Prostate gland (tissue), 2 donors: ENCODE data around the gene DZIP1. TPM values are rescaled to one million over a fixed set of nuclear protein-coding genes. Genes with fewer than 3 reads are reported as not detected.
"Not testable (repeated sequence)": the region's sequence is repeated elsewhere in the genome, so short reads cannot be mapped to it uniquely, and the experiment has no call there.

Experiments
- DNase-seq: peaks from one replicate; pipeline ENCODE4 v3.0.0-alpha.2; 2019; ENCODE audit warnings: low spot score
- H3K27ac ChIP-seq, 2 donors: fragments of 200-600 bp; sonication (generic); 2 replicates each; pipeline ENCODE4 v1.5.1; 2017 to 2019
- H3K27me3 ChIP-seq: fragments of 200-600 bp; sonication (generic); replicated peaks from 2 replicates; pipeline ENCODE4 v1.5.1; 2019; ENCODE audit not compliant: insufficient read depth
- H3K36me3 ChIP-seq, 2 donors: fragments of 200-600 bp; sonication (generic); 1 replicate in 1 of 2; 2 replicates in 1 of 2; pipeline versions ENCODE4 v1.5.1 to v1.8.1; 2017 to 2019
- H3K4me1 ChIP-seq: fragments of 200-600 bp; sonication (generic); replicated peaks from 2 replicates; pipeline ENCODE4 v1.5.1; 2019
- H3K4me3 ChIP-seq, 2 donors: fragments of 200-600 bp; sonication (generic); 2 replicates each; pipeline ENCODE4 v1.5.1; 2017 to 2019
- H3K9me3 ChIP-seq: fragments of 200-600 bp; sonication (generic); 2 replicates; pipeline ENCODE4 v1.5.1; 2017
- CTCF ChIP-seq, 4 experiments: fragments of 200-600 bp in 2 of 4; fragments of 450-650 bp in 2 of 4; sonication (generic) in 2 of 4; IDR thresholded peaks; 1 replicate in 3 of 4; 2 replicates in 1 of 4; pipeline ENCODE4 v1.5.1; 2016 to 2019; ENCODE audit warnings: antibody characterized with exemption in 4 of 4, mild to moderate bottlenecking in 2 of 4, moderate library complexity in 2 of 4
- POLR2A ChIP-seq: fragments of 450-650 bp; IDR thresholded peaks from one replicate; pipeline ENCODE4 v1.6.1; 2016; ENCODE audit warnings: antibody characterized with exemption, mild to moderate bottlenecking
- POLR2AphosphoS5 ChIP-seq: sonication (generic); formaldehyde crosslinking; IDR thresholded peaks from one replicate; pipeline ENCODE4 v1.6.1; 2017; ENCODE audit warnings: antibody characterized with exemption
- WGBS: methylation state at CpG from one replicate; pipeline ENCODE4 v1.1.5; 2018; 5-methylcytosine and 5-hydroxymethylcytosine counted together
- intact Hi-C: fragments of 100-400 bp; cut with DNase I; formaldehyde crosslinking; loops from one replicate; pipeline ENCODE4 v1.14.2; 2022
- total RNA-seq, 2 donors: library from RNA; depleted of rRNA; stranded (reverse); fragments of >200 nt; gene quantifications; one replicate each; pipeline ENCODE4 v1.1.0, GENCODE V29; 2016

Gene DZIP1
- total RNA-seq, 2 donors from 2014 or later: 6.4 to 19.0 TPM

GRCh38 chr13:95678967-95679366, 34.5 kb upstream of the DZIP1 start:
- no peak overlapping the region for H3K4me3 ChIP-seq
- DNase-seq: no peak
- no peaks in the 10 kb centered on the region for H3K36me3 ChIP-seq
- no peaks in the 10 kb centered on the region for H3K9me3 ChIP-seq
- H3K4me1 ChIP-seq: no peaks in the 10 kb centered on the region
- H3K27ac ChIP-seq: no peak overlapping the region
- no peaks in the 10 kb centered on the region for H3K27me3 ChIP-seq
- WGBS: 74% methylated on average over 4 of the region's 4 CpGs
- no peak for TF ChIP-seq POLR2A
- intact Hi-C loops: no loop called here

- no peaks in the 10 kb centered on the region for H3K27me3 ChIP-seq
- no peaks in the 10 kb centered on the region for H3K9me3 ChIP-seq
- no peaks in the 10 kb centered on the region for H3K4me1 ChIP-seq
- H3K27ac ChIP-seq: peak overlapping the region; percentile 92 to 94
- no peaks in the 10 kb centered on the region for H3K36me3 ChIP-seq
- intact Hi-C loops: no loop called here
- WGBS: under 1% methylated on average over 30 of the region's 30 CpGs
- peak; percentile 8 for DNase-seq
- H3K4me3 ChIP-seq: peak overlapping the region; percentile 62 to 89
- TF ChIP-seq POLR2AphosphoS5: no peak
- no peak for TF ChIP-seq CTCF (IDR thresholded peaks at IDR 0.05)
- TF ChIP-seq POLR2A: no peak
Measured at GRCh38 chr13:95677564-95678266, 33.2 kb upstream of the DZIP1 start.

GRCh38 chr13:95676762-95677563, 32.5 kb upstream of the DZIP1 start, which contains the start of gene DNAJC3:
Gene DNAJC3 (plus strand): TSS chr13:95677139. CDS start chr13:95677256, 117 bp downstream.
- no peaks in the 10 kb centered on the region for H3K27me3 ChIP-seq
- peak within 1 kb of the TSS; percentile 62 to 89 for H3K4me3 ChIP-seq
- no peaks in the 10 kb centered on the region for H3K4me1 ChIP-seq
- TF ChIP-seq POLR2AphosphoS5 (peak; percentile 95), CTCF (IDR thresholded peaks at IDR 0.05) (no peak), POLR2A (peak; percentile 98)
- H3K27ac ChIP-seq: peak within 1 kb of the TSS; percentile 92 to 94
- 2% methylated on average over 86 of the region's 90 CpGs for WGBS
- H3K9me3 ChIP-seq: no peaks in the 10 kb centered on the region
- intact Hi-C loops: loop anchor here (1.0 kb wide), 1 partner anchor 33 kb away; the partner anchor contains the start of gene DZIP1
- DNase-seq: peak; percentile 99
- no peaks in the 10 kb centered on the region for H3K36me3 ChIP-seq

GRCh38 chr13:95676105-95676761, 31.7 kb upstream of the DZIP1 start:
- intact Hi-C loops: loop anchor here (1.0 kb wide), 1 partner anchor 32 kb away; the partner anchor contains the start of gene DZIP1
- Histone ChIP-seq H3K4me3 (peak overlapping the region; percentile 62 to 89), H3K27ac (peak overlapping the region; percentile 92 to 94), H3K9me3 (no peaks in the 10 kb centered on the region), H3K4me1 (no peaks in the 10 kb centered on the region), H3K27me3 (no peaks in the 10 kb centered on the region), H3K36me3 (no peaks in the 10 kb centered on the region)
- WGBS: under 1% methylated on average over 32 of the region's 32 CpGs
- TF ChIP-seq POLR2A (no peak), CTCF (IDR thresholded peaks at IDR 0.05) (no peak), POLR2AphosphoS5 (no peak)
- DNase-seq: peak; percentile 24

- WGBS: 96% methylated on average over 5 of the region's 5 CpGs
- TF ChIP-seq POLR2AphosphoS5 (no peak), CTCF (IDR thresholded peaks at IDR 0.05) (no peak), POLR2A (no peak)
- Histone ChIP-seq H3K4me1 (no peaks in the 10 kb centered on the region), H3K27ac (no peak overlapping the region), H3K36me3 (no peaks in the 10 kb centered on the region), H3K9me3 (no peaks in the 10 kb centered on the region), H3K27me3 (no peaks in the 10 kb centered on the region), H3K4me3 (no peak overlapping the region)
- no peak for DNase-seq
- intact Hi-C loops: no loop called here
Measured at GRCh38 chr13:95671597-95671996, 27.1 kb upstream of the DZIP1 start.

- not testable (repeated sequence) for DNase-seq
Measured at GRCh38 chr13:95667235-95667634, 22.7 kb upstream of the DZIP1 start.

More at GRCh38 chr13:95667235-95667634, 22.7 kb upstream of the DZIP1 start:
- H3K9me3 ChIP-seq, H3K27me3 ChIP-seq, intact Hi-C loops, H3K4me3 ChIP-seq, H3K27ac ChIP-seq, H3K36me3 ChIP-seq, H3K4me1 ChIP-seq: not testable (repeated sequence)
